K562 (cell line): Measurements from ENCODE around the gene SYT13. TPM values are rescaled to one million over a fixed set of nuclear protein-coding genes. Genes with fewer than 3 reads are reported as not detected.

Source experiments
- ATAC-seq: fragments of 200-7000 bp; cut with Tn5 transposase; 3 replicates; pipeline ENCODE4 v1.9.1; 2020; ENCODE audit warnings: moderate library complexity
- BruUV-seq: library from RNA; stranded (reverse); fragments of 400-500 nt; replicated peaks from 2 replicates; lab custom pipeline; 2021; lab: Mats Ljungman, UMichigan
- CTCF ChIA-PET: fragments of 300-600 bp; formaldehyde crosslinking; extraction: SDS; loops from one replicate; lab custom pipeline; 2021; ENCODE audit warnings: low intra/inter-chr PET ratio; lab: Yijun Ruan, JAX
- POLR2A ChIA-PET: fragments of 300-600, 350-650 bp; sonication (Branson Sonifier 250); formaldehyde crosslinking; extraction: SDS; loops from one replicate; lab custom pipeline; 2021; ENCODE audit warnings: antibody characterized with exemption, inconsistent platforms; lab: Yijun Ruan, JAX
- DNase-seq, 4 experiments: peaks; one replicate each; pipeline versions ENCODE4 v3.0.0 to v3.0.0-alpha.2; 2011 to 2018; ENCODE audit warnings: low spot score in 3 of 4, mixed read lengths in 3 of 4; ENCODE audit errors: extremely low read depth in 1 of 4
- FAIRE-seq: peaks from 2 replicates; lab custom pipeline; 2011; peaks lifted over from hg19 to GRCh38; lab: Jason Lieb, UNC
- H2AFZ ChIP-seq: 2 replicates; pipeline ENCODE4 v1.6.0; 2011; ENCODE audit warnings: low read depth, low read length, control low read depth, inconsistent platforms
- H3K27ac ChIP-seq: fragments of 200-600 bp; 3 replicates; pipeline ENCODE4 v1.8.0; 2011; ENCODE audit warnings: low read depth, mild to moderate bottlenecking, control low read depth, inconsistent platforms, low read length, moderate library complexity, mixed read lengths; ENCODE audit errors: extremely low read depth
- H3K27me3 ChIP-seq, 2 experiments: fragments of 300-600 bp in 1 of 2; 2 replicates in 1 of 2; 3 replicates in 1 of 2; pipeline versions ENCODE4 v1.6.0 to v1.8.0; 2011; ENCODE audit warnings: inconsistent platforms in 2 of 2, low read length in 2 of 2, mild to moderate bottlenecking in 1 of 2, mixed read lengths in 1 of 2, moderate library complexity in 1 of 2; ENCODE audit not compliant: control insufficient read depth in 2 of 2, insufficient read depth in 2 of 2
- H3K36me3 ChIP-seq: fragments of 300-600 bp; 3 replicates; pipeline ENCODE4 v1.8.0; 2011; ENCODE audit warnings: mild to moderate bottlenecking, low read length, inconsistent platforms; ENCODE audit not compliant: control insufficient read depth, insufficient read depth
- H3K4me1 ChIP-seq, 2 experiments: fragments of 200-600 bp in 1 of 2; replicated peaks in 1 of 2; 2 replicates in 1 of 2; 3 replicates in 1 of 2; pipeline versions ENCODE4 v1.5.1 to v1.8.0; 2011; ENCODE audit warnings: inconsistent platforms in 2 of 2, low read length in 2 of 2, mild to moderate bottlenecking in 1 of 2, mixed read lengths in 1 of 2, moderate library complexity in 1 of 2; ENCODE audit not compliant: control insufficient read depth in 2 of 2, insufficient read depth in 2 of 2
- H3K4me2 ChIP-seq: 2 replicates; pipeline ENCODE4 v1.6.1; 2011; ENCODE audit warnings: low read length, control low read depth, inconsistent platforms, mixed read lengths; ENCODE audit not compliant: insufficient read depth
- H3K4me3 ChIP-seq: fragments of 200-600 bp; sonication (generic), shearing (Covaris generic); 2 replicates; pipeline ENCODE4 v1.5.1; 2016; ENCODE audit warnings: control low read depth, inconsistent platforms
- H3K79me2 ChIP-seq: fragments of 200-600 bp; 3 replicates; pipeline ENCODE4 v1.8.0; 2011; ENCODE audit warnings: low read length, inconsistent platforms; ENCODE audit not compliant: control insufficient read depth, insufficient read depth
- H3K9ac ChIP-seq, 2 experiments: 2 replicates each; pipeline versions ENCODE4 v1.6.0 to v1.6.1; 2011; ENCODE audit warnings: low read depth in 2 of 2, low read length in 2 of 2, control low read depth in 1 of 2, inconsistent platforms in 1 of 2, mild to moderate bottlenecking in 1 of 2, mixed read lengths in 1 of 2; ENCODE audit not compliant: insufficient read depth in 1 of 2
- H3K9me1 ChIP-seq: one replicate; pipeline ENCODE4 v1.6.0; 2011; ENCODE audit warnings: inconsistent platforms, mild to moderate bottlenecking, low read length, moderate library complexity; ENCODE audit not compliant: control insufficient read depth, insufficient read depth
- H3K9me3 ChIP-seq: replicated peaks from 2 replicates; pipeline ENCODE4 v1.5.1; 2011; ENCODE audit warnings: low read depth, low read length, inconsistent platforms; ENCODE audit not compliant: control insufficient read depth, insufficient read depth
- H4K20me1 ChIP-seq: replicated peaks from 2 replicates; pipeline ENCODE4 v1.6.1; 2011; ENCODE audit warnings: low read length, inconsistent platforms, mixed read lengths; ENCODE audit not compliant: control insufficient read depth, insufficient read depth
- BCL6 ChIP-seq: fragments of 250-450 bp; sonication (Bioruptor Pico); IDR thresholded peaks from 2 replicates; pipeline ENCODE4 v1.4.0; 2020
- CBFB ChIP-seq: sonication (generic); formaldehyde crosslinking; IDR thresholded peaks from 2 replicates; pipeline ENCODE4 v1.4.0; 2020; ENCODE audit warnings: mild to moderate bottlenecking, missing genetic modification reagents
- CREBBP ChIP-seq: IDR thresholded peaks from one replicate; pipeline ENCODE4 v1.6.1; 2012; ENCODE audit warnings: low read depth, mild to moderate bottlenecking, control low read depth, inconsistent platforms, low read length
- HMG20B ChIP-seq: fragments of 250-450 bp; sonication (Bioruptor Pico); IDR thresholded peaks from 2 replicates; pipeline ENCODE4 v1.5.0; 2021; ENCODE audit warnings: mild to moderate bottlenecking
- IFI16 ChIP-seq: fragments of 250-450 bp; sonication (Bioruptor Pico); IDR thresholded peaks from 2 replicates; pipeline ENCODE4 v2.1.2; 2022; ENCODE audit warnings: mild to moderate bottlenecking, inconsistent platforms
- NEUROD1 ChIP-seq: fragments of 150-350 bp; IDR thresholded peaks from 2 replicates; pipeline ENCODE4 v1.6.1; 2014; ENCODE audit warnings: borderline replicate concordance, low read length, low read depth; ENCODE audit not compliant: partially characterized antibody
- POU5F1 ChIP-seq: fragments of 150-350 bp; IDR thresholded peaks from 2 replicates; pipeline ENCODE4 v1.6.1; 2014; ENCODE audit warnings: borderline replicate concordance, low read length, low read depth, mild to moderate bottlenecking; ENCODE audit not compliant: partially characterized antibody
- SNRNP70 ChIP-seq: fragments of 200-400 bp; formaldehyde crosslinking; optimal IDR thresholded peaks from 2 replicates; pipeline ENCODE3; 2017; ENCODE audit warnings: low read depth, low read length
- XRCC3 ChIP-seq: fragments of 450-650 bp; IDR thresholded peaks from 2 replicates; pipeline ENCODE4 v1.6.1; 2017; ENCODE audit warnings: mild to moderate bottlenecking, moderate library complexity
- ZFPM2 ChIP-seq: fragments of 250-450 bp; sonication (Bioruptor Pico); IDR thresholded peaks from 2 replicates; pipeline ENCODE4 v1.5.1; 2022; ENCODE audit warnings: mild to moderate bottlenecking
- ZNF444 ChIP-seq: fragments of 250-450 bp; sonication (Bioruptor Pico); IDR thresholded peaks from 2 replicates; pipeline ENCODE4 v1.4.0; 2020; ENCODE audit warnings: mild to moderate bottlenecking, moderate library complexity
- ZNF778 ChIP-seq: fragments of 450-650 bp; formaldehyde crosslinking; IDR thresholded peaks from 2 replicates; pipeline ENCODE4 v1.4.0; 2020; ENCODE audit warnings: mild to moderate bottlenecking, moderate library complexity
- in situ Hi-C: fragments of 300-500 bp; cut with MboI; formaldehyde crosslinking; loops from 4 replicates; pipeline ENCODE4 v1.15.0; 2018; ENCODE audit warnings: inconsistent platforms, mixed read lengths
- intact Hi-C: fragments of 100-400 bp; cut with micrococcal nuclease; formaldehyde crosslinking; loops from 2 replicates; pipeline ENCODE4 v1.14.2; 2022
- polyA plus RNA-seq, 8 experiments: library from polyadenylated mRNA; depleted of rRNA in 4 of 8; stranded (reverse) in 5 of 8; unstranded in 3 of 8; fragments of >200 nt; fragmentation: Nextera tagmentation in 2 of 8; fragmentation: Illumina TruSeq in 1 of 8; extraction: Ambion mirVana in 2 of 8; extraction: Trizol in 1 of 8; gene quantifications; 2 replicates each; pipeline versions ENCODE4 v1.2.1 to v1.2.3, GENCODE V29; 2011 to 2014; ENCODE audit warnings: inconsistent platforms in 1 of 8, missing spikeins in 1 of 8
- total RNA-seq, 7 experiments: library from RNA; depleted of rRNA in 6 of 7; stranded (reverse); fragments of >200 nt in 6 of 7; fragmentation: Illumina TruSeq in 2 of 7; extraction: Trizol in 2 of 7; gene quantifications; 2 replicates each; pipeline versions ENCODE4 v1.2.1 to v1.2.3, GENCODE V29; 2011 to 2021; ENCODE audit warnings: low replicate concordance in 1 of 7
- TF ChIP-seq, protein P1 (sequence below): fragments of 450-650 bp; formaldehyde crosslinking; IDR thresholded peaks from 2 replicates; pipeline ENCODE4 v1.4.0; 2020; ENCODE audit warnings: mild to moderate bottlenecking, moderate library complexity

SYT13 gene
- total and polyA plus RNA-seq, 9 of the 15 experiments (the other 6 are each of a cell fraction or from before 2014, with no cell fraction given): under 0.01 to 0.13 (median 0.08) TPM; not detected in 2

DNA sequence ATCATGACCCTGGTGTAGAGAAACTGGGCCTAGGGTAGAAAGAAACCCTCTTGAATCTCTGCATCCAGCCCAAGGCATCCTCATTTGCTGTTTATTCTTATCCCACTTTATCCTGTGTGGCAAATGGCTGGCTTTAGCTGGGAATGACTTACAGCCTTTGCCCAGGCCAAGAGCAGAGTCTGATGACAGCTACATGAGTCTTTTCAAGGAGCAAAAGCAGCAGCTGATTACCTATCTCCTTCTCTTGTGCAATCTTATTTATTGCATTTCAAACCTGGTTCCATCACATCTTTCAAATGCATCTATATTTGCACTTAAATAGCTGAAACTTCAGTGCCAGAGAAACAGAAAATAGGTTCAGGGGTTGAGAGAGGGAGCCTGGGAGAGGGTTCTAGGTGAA, 26.1 kb downstream of the SYT13 start:
- CTCF ChIA-PET: no interaction called here
- in situ Hi-C loops (no loop called here), intact Hi-C loops (no loop called here)
- Histone ChIP-seq H3K4me3 (no peak overlapping the region), H4K20me1 (no peaks in the 10 kb centered on the region), H3K4me2 (no peak overlapping the region), H3K9me1 (no peaks in the 10 kb centered on the region), H3K27ac (no peak overlapping the region), H3K36me3 (no peaks in the 10 kb centered on the region), H2AFZ (no peak overlapping the region), H3K9me3 (no peaks in the 10 kb centered on the region), H3K79me2 (no peaks in the 10 kb centered on the region), H3K27me3 (peaks cover 0 to 6% of the 10 kb centered on the region in 2 experiments; a peak in 1 of 5 replicates), H3K9ac (no peak overlapping the region), H3K4me1 (no peaks in the 10 kb centered on the region)
- TF ChIP-seq CBFB (CRISPR knock-in tag) (no peak), ZNF778 (no peak), NEUROD1 (no peak), SNRNP70 (no peak), CREBBP (no peak), XRCC3 (no peak), IFI16 (CRISPR knock-in tag) (no peak), BCL6 (CRISPR knock-in tag) (no peak), ZNF444 (no peak), POU5F1 (no peak), HMG20B (CRISPR knock-in tag) (no peak), ZFPM2 (no peak)
- TF ChIP-seq, protein P1, sequence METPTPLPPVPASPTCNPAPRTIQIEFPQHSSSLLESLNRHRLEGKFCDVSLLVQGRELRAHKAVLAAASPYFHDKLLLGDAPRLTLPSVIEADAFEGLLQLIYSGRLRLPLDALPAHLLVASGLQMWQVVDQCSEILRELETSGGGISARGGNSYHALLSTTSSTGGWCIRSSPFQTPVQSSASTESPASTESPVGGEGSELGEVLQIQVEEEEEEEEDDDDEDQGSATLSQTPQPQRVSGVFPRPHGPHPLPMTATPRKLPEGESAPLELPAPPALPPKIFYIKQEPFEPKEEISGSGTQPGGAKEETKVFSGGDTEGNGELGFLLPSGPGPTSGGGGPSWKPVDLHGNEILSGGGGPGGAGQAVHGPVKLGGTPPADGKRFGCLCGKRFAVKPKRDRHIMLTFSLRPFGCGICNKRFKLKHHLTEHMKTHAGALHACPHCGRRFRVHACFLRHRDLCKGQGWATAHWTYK: no peak
- BruUV-seq: no TSS peak
- POLR2A ChIA-PET: no interaction called here
- ATAC-seq (no peak), DNase-seq (no peak), FAIRE-seq (no peak)
